GM19467 (cell line): Measurements from ENCODE around the gene GNAZ.

ENCODE experiments used
- ATAC-seq: cut with Tn5 transposase; IDR thresholded peaks from one replicate; pipeline ENCODE4 v1.9.1; 2021; ENCODE audit warnings: mild to moderate bottlenecking, moderate library complexity; ENCODE audit not compliant: unreplicated experiment

The GNAZ gene

DNA sequence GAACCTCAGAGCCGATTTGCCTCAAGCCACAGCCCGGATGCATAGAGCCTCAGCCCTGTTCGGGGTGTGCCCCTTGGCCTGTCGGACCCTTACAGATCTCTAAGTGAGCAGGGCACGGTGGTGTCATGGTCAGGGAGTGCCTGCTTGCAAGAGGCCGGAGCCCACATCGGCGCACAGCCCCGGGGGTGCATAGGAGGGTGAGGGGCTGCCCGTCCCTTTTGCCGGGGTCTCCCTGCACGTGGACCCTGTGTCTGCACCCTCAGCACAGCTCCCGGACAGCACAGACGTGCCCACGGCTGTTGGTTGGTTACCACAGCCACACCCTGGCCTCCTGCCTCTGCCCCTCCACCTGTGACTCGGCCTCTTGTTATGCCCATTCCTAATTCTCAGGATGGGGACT lies 81.5 kb downstream of the GNAZ start:
- ATAC-seq = no peak

DNA sequence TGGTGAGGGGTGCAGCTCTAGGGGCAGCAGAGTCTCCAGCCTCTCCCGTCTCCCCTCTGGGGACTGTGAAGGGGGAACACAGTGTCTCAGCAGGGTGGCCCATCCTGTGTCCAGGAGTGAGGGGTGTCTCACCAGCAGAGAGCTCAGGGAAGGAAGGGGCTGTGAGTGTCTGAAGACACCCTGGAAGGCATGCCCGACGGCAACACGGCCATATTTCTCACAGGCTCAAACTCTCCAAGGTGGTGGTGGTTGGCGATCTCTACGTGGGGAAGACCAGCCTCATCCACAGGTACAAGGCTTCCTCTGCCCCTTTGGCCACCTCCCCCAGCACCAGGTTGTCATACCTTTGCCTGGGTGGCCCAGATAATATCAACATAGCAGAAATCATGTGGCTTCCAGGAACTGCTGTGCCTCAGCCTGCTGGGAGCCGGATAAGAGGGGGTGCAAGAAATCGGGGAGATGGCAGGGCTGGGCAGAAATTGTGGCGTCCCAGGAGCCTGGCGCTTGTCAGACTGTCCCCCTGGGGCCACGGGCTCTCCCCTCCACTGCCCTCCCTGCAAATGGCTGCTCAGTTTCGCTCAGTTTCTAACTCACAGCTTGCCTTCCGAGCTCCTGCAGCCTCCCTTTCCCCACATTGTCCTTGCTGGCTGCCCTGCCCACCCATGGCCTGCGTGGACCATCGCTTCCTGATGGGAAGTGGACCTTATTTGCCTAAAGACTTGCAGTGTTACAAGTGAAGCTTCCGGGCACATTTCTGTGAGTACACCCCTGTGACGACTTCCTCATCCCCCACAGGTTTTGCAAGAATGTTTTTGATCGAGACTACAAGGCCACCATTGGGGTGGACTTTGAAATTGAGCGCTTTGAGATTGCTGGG lies 82.2 kb downstream of the GNAZ start:
- no peak for ATAC-seq

DNA sequence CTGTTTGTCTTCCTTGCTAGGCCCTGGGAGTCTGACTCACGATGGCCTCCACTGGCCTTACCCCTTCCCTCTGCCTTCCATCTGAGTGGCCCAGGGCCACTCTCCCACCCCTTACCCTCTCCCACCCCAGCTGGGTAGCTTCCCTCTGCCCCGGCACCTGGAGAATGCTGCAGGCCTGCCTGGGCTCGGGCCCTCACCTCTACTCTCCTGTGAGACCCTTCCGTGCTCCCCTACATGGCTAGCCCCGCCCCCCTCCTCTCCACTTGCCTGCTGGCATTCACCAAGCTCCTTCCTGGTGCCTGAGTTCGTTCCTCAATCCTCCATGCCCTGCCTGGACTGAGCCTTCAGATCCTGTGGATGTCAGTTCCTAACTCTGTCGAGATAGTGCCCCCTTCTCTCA lies 83.7 kb downstream of the GNAZ start:
- ATAC-seq = no peak

DNA sequence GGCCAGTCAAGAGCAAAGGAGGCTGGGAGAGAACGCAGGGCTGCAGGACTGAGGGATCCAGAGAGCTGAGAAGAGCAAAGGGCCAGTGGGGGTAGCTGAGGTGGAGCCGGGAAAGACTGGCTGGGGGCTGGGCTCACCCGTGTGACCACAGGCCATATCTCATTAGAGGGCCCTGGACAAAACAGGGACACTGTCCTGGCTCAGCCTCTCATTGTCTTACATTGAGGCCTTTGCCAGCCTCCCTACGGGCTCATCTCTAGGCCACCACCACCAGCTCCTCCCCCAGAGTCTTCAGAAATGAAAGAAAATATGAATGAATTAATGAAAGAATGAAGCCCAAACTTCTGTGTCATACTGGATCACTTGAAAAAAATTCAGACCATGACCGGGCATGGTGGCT lies 84.1 kb downstream of the GNAZ start:
- no peak for ATAC-seq

DNA sequence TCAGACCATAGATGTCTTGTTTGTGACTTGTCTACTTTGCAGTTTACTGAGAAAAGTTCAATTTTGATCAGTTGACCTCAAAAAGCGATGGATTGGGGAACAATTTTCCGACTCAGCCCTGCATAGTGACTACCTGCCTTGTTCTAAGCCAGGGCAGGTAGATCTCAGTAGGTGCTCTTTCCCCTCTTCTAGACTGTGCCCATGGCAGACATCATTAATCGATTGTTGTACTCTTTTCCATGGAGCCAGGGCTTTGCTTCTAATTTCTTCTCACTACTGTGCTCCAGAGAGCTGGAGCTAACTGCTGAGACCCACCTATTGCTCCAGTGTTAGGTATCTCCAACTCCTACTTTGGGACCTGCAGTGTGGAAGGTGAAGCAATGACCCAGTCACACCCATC lies 84.8 kb downstream of the GNAZ start:
- ATAC-seq = no peak

DNA sequence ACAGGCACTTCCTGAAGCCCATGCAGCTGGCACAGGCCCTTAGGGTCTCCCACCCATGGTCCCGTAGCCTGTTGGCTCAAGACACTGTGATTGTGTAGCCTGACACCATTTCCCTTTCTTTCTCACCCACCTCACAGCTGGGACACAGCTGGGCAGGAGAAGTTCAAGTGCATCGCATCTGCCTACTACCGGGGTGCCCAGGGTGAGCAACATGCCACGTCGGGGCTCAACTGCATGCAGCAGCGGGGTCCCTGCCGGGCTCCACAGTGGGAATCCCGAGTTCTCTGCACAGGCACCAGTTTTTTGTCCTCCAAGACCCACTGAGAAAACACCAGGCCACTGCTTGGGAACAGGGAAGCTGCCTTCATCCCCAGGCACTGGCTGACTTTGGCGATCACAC lies 85.5 kb downstream of the GNAZ start:
- no peak for ATAC-seq

DNA sequence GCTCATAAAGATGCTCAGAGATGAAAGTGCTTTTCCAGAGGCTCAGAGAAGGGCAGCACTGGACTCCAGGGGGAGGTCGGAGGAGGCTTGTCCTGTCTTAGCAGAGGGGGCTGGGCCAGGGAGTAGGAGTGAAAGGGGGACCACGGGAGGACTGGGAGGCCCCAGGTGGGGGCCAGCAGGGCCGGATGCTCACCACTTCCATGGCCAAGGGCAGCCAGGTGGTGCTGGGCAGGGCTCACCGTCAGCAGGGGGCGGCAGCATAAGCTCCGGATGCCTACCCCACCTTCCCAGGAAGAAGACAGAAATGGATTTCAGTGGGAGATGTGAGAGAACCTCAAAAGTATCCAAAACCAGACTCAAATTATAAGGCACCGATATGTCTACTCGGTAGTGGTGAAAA lies 86.0 kb downstream of the GNAZ start:
- no peak for ATAC-seq

DNA sequence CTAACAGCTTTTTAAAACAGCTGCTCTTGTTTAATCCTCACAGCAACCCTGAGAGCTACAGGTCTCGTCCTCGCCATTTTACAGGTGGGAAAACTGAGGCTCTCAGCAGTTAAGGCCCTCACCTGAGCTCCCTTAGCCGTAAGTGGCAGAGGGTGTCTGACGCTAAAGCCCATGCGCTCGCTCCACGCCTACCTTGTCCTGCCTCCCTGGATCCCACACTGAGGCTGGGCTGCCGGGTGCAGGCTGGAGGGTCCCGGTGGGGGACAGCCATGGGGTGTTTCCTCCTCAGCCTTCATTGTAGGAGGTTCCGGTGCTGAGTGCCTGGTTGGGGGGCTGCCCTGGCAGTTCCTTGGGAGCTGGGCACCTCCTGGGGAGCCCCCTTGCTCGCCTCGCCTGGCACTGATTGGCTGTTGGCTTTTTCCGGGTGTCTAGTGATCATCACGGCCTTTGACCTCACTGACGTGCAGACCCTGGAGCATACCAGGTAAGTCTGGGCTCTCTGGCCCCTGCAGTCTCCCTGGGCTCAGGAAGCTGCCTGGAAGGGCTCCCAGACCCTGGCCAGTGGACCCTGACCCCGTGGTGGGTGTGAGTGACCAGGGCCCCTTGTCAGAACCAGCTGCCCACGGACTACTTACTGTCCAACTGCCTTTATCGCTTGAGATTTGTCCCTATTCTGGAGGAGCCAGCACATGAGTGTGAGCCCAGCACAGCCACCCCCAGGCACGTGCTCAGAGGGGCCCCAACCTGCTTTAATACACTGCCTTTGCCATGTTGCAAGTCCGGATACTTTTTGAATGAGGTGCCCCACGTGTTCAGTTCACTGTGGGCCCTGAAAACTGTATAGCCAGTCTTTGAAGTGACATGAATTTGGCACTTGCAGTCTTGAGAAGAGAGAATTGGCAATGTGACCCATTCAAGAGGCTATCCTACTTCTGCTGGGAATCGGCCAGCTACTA lies 87.5 kb downstream of the GNAZ start:
- ATAC-seq = no peak

DNA sequence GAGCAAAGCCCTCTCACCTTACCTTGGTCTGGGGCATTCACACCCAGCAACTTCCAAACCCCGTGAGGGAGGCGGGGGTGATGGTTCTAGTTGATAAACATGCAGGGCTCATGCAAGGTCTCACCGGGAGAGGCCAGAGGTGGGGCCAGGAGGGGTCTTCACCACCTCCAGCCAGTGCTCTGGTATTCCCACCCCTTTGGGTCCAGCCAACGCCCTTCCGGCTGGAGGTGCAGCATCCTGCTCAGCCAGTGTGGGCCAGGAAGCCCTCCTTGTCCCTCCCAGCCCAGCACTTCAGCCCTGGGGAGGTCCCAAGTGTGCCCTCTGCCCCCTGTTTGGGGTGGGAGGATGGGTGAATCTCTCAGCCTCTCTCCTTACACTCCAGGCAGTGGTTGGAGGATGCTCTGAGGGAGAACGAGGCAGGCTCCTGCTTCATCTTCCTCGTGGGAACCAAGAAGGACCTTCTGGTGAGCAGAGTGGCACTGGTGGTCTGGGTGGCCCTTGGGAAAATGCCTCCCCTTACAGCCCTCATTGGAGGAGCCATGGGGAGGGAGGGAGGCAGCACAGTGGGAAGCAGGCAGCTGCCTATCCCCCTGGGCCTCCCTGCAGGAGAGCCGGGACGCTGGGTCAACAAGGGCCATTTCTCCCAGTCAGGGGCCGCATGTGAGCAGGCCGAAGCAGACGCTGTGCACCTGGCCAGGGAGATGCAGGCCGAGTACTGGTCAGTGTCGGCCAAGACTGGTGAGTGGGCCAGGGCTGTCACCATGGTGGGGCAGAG lies 88.4 kb downstream of the GNAZ start:
- no peak for ATAC-seq

DNA sequence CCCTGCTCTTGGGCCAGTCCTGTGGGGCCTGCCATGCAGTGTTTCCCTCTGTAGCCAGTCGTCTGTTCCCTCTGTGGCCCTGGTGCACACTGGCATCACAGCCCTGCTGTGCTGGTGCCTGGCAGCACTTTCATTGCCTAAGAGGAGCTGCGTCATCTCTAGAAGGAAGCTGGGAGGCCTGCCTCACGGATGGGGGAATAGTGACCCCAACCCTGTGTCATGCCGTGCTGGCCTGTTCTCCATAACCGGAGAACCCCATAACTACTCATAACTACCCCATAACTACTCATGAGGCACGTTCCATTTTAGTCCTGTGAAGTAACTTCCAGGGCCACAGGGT lies 88.9 kb downstream of the GNAZ start:
- no peak for ATAC-seq

DNA sequence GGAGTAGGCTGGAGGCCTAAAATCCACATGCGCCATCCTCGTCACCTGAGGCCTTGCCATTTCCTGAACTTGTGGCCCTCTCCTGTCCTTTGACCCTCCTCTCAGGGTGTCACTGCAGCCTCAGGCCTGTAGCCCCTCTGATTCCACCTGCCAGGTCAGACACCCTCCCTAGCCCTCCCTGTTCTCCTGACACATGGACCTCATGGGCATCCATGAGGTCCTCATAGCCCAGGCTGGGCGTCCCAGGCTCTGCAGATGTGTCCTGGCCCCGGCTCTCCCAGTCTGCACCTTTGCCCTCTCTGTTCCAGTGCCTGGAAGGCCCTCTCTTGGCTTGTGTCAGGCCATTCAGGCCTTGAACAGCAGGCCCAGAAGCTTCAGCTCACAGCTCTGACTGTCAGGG lies 90.7 kb downstream of the GNAZ start:
- ATAC-seq = no peak

DNA sequence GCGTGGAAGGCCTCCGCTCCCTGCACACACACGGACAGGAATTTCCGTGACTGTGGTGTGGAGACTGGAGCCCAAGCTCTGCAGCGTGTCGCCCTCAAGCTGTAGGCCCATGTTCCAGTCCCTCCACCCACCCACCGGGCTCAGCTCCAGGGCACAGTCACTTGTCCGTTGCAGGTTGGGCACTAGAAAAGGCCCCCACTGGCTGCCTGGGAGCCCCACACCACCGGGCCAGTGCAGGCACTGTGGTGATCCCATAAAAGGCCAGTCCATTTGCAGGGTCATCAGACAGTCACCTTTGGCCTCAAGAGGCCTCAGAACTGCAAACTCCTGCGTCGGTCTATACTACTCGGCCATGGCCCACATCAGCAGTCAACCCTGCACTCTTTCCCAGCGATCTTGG lies 91.3 kb downstream of the GNAZ start:
- no peak for ATAC-seq

DNA sequence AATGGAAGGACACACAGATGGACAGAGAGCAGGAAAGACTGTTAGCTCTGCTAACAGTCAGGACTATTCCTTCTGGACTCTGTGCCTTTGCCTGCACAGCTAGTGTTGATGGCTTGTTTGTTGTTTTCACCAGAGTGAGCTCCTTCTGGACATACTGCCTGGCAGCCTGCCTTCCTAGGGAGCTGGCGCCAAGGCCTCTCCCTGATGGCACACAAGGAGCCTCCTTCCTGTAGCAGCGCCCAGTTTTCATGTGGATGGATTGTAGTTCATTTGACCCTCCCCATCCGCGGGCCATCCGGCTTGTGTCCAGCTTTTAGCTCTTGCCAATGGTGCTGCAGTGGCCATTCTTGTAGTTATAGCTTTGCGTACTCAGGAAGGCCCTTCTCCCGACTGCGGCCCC lies 93.3 kb downstream of the GNAZ start:
- no peak for ATAC-seq

DNA sequence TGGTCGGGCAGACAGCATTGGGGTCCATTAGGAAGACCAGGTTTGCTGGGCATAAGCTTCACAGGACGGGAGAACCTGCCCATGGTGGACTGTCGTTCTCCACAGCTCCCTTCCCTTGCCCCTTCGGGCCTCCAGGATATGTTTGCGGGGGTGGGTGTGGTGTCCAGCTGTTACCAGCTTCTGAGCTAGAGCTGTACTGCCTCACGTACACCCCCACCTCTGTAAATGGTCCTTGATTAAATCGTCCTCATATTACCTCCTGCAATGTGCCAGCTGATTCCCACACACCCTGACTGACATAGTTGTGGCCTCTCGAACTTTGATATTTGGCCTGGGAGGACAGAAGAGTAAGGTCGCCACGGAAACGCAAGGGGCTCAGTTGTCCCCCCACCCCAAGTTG lies 93.8 kb downstream of the GNAZ start:
- no peak for ATAC-seq

DNA sequence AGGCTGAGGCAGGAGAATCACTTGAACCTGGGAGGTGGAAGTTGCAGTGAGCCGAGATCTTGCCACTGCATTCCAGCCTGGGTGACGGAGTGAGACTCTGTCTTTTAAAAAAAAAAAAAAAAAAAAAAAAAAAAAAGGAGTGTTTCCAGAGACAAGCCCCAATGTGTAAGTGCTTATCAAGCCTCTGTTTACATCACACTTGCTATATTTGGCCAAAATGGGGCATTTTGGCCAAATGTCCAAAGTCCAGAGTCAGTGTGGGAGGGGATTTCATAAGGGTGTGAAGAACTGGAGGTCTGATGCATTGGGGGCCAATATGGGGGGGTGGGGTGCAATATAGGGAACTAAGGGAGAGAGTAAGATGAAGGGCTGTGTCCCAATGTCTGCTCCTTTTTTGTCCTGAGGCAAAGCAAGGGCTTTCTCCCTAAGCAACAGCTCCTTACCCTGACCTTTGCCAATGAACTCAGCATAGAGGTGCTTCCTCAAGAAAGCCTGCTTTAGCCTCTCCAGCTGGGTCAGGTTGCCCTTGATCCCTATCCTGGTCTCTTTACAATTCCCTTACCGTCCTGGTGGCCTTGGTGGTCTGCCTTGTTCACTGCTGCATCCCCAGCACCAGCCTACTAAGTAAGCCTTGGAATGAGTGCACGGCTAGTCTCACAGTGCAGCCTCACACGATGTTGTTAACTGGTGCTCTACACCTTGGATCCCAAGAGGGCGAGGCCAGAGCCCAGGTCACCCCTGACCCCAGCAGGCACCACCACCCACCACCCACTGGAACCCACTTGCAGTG lies 95.9 kb downstream of the GNAZ start:
- ATAC-seq = no peak

DNA sequence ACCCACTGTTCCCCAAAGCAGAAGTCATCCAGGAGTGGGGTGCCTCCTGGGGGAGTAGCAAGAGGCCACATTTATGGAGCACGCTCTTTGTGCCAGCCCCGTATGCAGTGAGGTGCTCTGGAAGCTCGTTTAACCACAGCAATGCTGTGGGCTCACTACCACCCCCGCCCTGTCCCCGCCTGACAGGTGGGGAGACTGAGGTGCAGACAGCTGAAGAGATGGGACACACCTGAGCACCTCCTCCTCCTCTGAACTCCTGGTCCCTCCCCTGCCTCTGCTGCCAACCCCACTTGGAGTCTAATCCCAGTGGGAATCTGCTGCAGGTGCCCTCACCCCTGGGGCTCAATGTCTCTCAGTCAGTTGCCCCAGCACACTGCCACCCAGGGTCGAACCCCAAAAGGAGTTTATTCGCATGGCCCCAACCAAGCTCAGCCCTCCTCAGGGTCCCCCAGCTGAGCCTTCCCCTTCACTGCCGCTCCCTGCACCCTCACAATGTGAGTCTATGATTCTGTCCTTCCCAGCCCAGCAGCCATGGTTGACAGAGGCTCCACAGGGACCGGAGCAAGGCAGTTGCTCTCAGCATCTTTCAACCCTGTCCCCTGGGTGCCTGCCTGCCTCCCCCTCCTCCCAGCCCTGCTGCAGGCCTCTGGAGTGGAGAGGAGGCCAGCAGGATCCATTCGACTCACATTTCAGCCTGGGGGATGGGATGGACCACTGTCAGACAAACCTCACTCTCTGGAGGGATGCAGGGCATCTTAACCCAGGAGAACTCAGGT lies 96.7 kb downstream of the GNAZ start:
- no peak for ATAC-seq

DNA sequence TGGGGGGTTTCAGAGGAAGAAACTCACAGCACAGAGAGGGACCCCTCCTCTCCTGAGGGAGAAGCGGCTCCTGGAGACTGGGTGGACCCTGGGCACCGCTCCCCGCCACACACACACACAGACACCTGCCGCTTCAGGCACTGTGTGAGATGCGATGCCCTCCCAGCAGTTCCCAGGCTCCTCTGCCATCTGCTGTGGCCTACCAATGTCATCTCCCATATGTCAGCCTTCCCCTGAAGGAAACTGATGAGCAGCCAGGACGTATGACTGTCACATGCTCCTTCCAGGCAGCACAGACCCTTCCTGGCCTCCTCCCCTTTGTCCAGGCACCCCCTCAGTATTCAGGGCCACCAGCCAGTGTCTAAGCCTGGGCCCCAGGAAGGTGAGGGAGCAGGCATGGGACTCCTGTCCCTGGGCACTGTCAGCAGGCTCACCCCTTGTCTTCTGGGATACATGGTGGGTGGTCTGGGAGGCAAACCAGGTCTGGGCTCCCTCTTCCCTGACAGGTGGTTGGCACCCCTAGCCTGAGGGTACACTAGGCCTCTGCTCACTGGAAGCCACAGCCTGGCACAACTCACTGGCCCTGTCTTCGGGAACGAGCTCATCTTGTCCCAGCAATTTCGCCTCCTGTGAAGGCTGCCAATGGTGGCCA lies 98.2 kb downstream of the GNAZ start:
- no peak for ATAC-seq

DNA sequence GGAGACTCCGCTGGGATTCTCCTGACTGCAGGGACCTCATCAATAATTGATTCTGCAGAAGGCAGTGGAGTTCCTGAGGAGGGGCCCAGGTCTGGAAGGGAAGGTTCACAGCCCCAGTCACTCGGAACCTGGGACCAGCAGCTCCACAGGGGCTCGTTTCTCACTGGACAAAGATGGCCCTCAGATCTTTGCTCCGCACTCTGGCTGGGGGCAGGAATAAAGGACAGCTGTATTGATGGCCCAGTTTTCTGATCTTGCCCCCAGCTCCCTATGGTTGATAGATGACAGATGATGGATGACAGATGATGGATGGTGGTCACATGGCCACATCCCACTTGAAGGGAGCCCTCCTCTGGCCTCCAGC lies 98.7 kb downstream of the GNAZ start:
- no peak for ATAC-seq
